ENCODE data around the gene IGSF11.

IGSF11 gene

GRCh38 chr3:118973050-118973449 is 61.6 kb downstream of the IGSF11 start:
- DNase-seq (ENCODE audit: low read depth in 1 of 2, low spot score in 1 of 2), result no peak
- TF ChIP-seq POLR2AphosphoS5 (IDR thresholded peaks at IDR 0.05; ENCODE audit: low read depth) (no peak), SPI1 (IDR thresholded peaks at IDR 0.05; ENCODE audit: borderline replicate concordance, low read depth) (no peak), GABPA (IDR thresholded peaks at IDR 0.05; ENCODE audit: low read depth) (no peak)
- TF ChIP-seq, protein P1, sequence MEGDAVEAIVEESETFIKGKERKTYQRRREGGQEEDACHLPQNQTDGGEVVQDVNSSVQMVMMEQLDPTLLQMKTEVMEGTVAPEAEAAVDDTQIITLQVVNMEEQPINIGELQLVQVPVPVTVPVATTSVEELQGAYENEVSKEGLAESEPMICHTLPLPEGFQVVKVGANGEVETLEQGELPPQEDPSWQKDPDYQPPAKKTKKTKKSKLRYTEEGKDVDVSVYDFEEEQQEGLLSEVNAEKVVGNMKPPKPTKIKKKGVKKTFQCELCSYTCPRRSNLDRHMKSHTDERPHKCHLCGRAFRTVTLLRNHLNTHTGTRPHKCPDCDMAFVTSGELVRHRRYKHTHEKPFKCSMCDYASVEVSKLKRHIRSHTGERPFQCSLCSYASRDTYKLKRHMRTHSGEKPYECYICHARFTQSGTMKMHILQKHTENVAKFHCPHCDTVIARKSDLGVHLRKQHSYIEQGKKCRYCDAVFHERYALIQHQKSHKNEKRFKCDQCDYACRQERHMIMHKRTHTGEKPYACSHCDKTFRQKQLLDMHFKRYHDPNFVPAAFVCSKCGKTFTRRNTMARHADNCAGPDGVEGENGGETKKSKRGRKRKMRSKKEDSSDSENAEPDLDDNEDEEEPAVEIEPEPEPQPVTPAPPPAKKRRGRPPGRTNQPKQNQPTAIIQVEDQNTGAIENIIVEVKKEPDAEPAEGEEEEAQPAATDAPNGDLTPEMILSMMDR (IDR thresholded peaks at IDR 0.05; ENCODE audit: insufficient read depth, low read length), result no peak
- TF ChIP-seq, protein P2, sequence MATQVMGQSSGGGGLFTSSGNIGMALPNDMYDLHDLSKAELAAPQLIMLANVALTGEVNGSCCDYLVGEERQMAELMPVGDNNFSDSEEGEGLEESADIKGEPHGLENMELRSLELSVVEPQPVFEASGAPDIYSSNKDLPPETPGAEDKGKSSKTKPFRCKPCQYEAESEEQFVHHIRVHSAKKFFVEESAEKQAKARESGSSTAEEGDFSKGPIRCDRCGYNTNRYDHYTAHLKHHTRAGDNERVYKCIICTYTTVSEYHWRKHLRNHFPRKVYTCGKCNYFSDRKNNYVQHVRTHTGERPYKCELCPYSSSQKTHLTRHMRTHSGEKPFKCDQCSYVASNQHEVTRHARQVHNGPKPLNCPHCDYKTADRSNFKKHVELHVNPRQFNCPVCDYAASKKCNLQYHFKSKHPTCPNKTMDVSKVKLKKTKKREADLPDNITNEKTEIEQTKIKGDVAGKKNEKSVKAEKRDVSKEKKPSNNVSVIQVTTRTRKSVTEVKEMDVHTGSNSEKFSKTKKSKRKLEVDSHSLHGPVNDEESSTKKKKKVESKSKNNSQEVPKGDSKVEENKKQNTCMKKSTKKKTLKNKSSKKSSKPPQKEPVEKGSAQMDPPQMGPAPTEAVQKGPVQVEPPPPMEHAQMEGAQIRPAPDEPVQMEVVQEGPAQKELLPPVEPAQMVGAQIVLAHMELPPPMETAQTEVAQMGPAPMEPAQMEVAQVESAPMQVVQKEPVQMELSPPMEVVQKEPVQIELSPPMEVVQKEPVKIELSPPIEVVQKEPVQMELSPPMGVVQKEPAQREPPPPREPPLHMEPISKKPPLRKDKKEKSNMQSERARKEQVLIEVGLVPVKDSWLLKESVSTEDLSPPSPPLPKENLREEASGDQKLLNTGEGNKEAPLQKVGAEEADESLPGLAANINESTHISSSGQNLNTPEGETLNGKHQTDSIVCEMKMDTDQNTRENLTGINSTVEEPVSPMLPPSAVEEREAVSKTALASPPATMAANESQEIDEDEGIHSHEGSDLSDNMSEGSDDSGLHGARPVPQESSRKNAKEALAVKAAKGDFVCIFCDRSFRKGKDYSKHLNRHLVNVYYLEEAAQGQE (IDR thresholded peaks at IDR 0.05; ENCODE audit: insufficient replicate concordance, low read depth), result no peak
- Histone ChIP-seq H3K4me3 (replicated peaks; ENCODE audit: insufficient read depth, low read length) (no peak overlapping the region), H3K27ac (replicated peaks) (no peak overlapping the region), H3K27me3 (ENCODE audit: insufficient read depth, poor library complexity, severe bottlenecking) (no peaks in the 10 kb centered on the region)

- Histone ChIP-seq H3K27me3 (ENCODE audit: insufficient read depth, poor library complexity, severe bottlenecking) (no peaks in the 10 kb centered on the region), H3K27ac (replicated peaks) (no peak overlapping the region), H3K4me3 (replicated peaks; ENCODE audit: insufficient read depth, low read length) (no peak overlapping the region)
- no peak for DNase-seq (ENCODE audit: low read depth in 1 of 2, low spot score in 1 of 2)
- TF ChIP-seq, protein P1 (IDR thresholded peaks at IDR 0.05; ENCODE audit: insufficient read depth, low read length), result no peak
- TF ChIP-seq POLR2AphosphoS5 (IDR thresholded peaks at IDR 0.05; ENCODE audit: low read depth) (no peak), SPI1 (IDR thresholded peaks at IDR 0.05; ENCODE audit: borderline replicate concordance, low read depth) (no peak), GABPA (IDR thresholded peaks at IDR 0.05; ENCODE audit: low read depth) (no peak)
- TF ChIP-seq, protein P2 (IDR thresholded peaks at IDR 0.05; ENCODE audit: insufficient replicate concordance, low read depth), result no peak
These were observed 63.8 kb downstream of the IGSF11 start for GRCh38 chr3:118970819-118971218.

GRCh38 chr3:118968640-118969039 is 66.0 kb downstream of the IGSF11 start:
- Histone ChIP-seq H3K27ac (replicated peaks) (no peak overlapping the region), H3K4me3 (replicated peaks; ENCODE audit: insufficient read depth, low read length) (no peak overlapping the region), H3K27me3 (ENCODE audit: insufficient read depth, poor library complexity, severe bottlenecking) (no peaks in the 10 kb centered on the region)
- DNase-seq (ENCODE audit: low read depth in 1 of 2, low spot score in 1 of 2), result no peak
- no peak for TF ChIP-seq GABPA (IDR thresholded peaks at IDR 0.05; ENCODE audit: low read depth)
- no peak for TF ChIP-seq SPI1 (IDR thresholded peaks at IDR 0.05; ENCODE audit: borderline replicate concordance, low read depth)
- TF ChIP-seq, protein P2 (IDR thresholded peaks at IDR 0.05; ENCODE audit: insufficient replicate concordance, low read depth), result no peak
- TF ChIP-seq, protein P1 (IDR thresholded peaks at IDR 0.05; ENCODE audit: insufficient read depth, low read length), result no peak
- TF ChIP-seq POLR2AphosphoS5 (IDR thresholded peaks at IDR 0.05; ENCODE audit: low read depth), result no peak
